ENCODE data around the gene DIAPH2.
A peak's percentile ranks its signal among the peaks of the same experiment; 100 is the strongest.
"Not testable (repeated sequence)": the region's sequence is repeated elsewhere in the genome, so short reads cannot be mapped to it uniquely, and the experiment has no call there.

Gene DIAPH2

GRCh38 chrX:96719161-96719875 is 34.7 kb downstream of the DIAPH2 start:
- DNase-seq = no peak

DNA sequence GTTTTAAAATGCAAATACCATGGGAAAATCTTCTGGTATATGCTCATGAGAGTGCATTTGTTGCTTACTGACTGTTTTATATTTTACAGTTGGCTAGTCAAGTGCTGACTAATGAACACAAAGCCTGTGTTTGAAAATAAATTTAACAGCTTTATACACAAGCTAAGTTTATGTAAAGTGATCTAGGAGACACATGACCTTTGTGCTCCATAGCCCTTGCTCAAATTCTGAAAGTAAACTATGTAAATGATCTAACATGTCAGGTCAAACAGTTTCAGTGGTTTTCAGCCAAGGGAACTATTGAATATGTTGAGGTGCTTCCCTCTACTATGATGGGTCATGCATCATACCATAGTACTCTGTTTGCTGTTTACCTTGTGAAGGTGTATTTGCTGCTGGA is 36.7 kb downstream of the DIAPH2 start:
- DNase-seq = no peak

GRCh38 chrX:96722781-96723180 is 38.1 kb downstream of the DIAPH2 start:
- DNase-seq = peak; percentile 65 to 80

- DNase-seq = no peak
Measured at GRCh38 chrX:96729053-96729452, 44.4 kb downstream of the DIAPH2 start.

DNA sequence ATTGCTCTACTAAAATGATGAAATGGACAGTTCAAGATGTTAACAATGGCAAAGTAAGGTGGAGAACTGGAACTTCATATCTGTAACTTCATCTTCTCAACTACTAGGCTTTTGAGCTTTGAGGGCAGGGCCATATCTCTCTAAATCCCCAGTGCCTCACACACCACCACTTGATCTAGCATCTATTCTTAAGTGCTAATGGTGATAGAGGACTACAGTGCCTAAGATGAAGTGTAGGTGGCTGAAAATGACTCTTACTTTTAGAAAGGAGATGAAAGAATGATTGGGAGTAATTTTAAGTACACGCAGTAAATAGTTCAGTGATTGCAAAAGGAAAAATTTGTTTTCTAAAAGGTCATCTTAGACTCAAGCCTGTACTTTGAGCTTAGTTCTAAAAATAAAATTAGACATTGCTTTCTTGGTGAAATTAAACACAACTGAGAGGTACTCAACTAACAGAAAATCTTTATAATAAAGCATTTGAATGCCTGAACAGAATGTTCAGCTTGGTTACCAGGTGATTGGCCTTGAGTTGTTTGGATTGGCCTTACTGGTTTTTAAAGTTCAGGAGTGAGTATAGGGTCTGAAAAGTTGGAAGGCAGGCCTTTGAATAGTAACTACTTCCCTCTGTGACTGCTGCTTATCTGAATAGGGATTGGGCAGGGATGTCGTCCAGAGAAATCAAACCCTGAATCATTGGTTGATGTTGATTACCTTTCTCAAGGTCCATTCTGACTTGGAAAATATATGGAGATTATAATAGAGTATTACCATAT is 45.4 kb downstream of the DIAPH2 start:
- no peak for DNase-seq

DNA sequence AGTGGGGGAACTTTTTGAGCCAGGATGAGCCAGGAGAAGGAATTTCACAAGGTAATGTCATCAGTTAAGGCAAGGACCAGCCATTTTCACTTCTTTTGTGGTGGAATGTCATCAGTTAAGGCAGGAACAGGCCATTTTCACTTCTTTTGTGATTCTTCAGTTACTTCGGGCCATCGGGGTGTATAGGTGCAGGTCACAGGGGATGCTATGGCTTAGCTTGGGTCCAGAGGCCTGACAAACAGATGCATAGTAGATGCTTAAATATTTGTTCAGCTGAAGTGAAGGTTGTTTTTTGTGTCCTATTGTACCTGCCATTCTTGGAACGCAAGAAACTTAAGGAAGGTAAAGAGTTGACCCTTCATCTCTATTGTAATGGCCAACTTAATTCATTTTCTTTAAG is 46.4 kb downstream of the DIAPH2 start:
- DNase-seq = not testable (repeated sequence)

DNA sequence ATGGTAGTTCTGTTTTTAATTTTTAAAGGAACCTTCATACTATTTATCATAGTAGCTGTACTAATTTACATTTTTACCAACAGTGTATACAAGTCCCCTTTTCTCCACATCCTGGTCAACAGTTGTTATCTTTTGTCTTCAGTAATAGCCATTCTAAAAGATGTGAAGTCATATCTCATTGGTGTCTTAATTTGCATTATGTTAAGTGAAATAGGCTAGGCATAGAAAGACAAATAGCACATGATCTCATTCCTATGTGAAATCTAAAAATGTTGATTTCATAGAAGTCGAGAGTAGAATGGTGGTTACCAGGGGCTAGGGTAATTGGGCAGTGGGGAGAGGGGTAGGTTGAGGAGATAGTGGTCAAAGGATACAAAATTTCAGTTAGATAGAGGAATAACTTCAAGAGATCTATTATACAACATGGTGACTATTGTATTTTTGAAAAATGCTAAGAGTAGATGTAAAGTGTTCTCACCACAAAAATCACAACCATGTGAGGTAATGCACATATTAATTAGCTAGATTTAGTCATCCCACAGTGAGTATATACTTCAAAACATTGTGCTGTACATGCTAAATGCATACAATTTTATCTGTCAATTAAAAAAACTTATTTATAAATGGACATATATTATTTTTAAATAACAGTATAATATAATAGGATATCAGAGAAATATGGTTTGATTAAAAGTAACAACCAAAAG is 58.9 kb downstream of the DIAPH2 start:
- DNase-seq = no peak

DNA sequence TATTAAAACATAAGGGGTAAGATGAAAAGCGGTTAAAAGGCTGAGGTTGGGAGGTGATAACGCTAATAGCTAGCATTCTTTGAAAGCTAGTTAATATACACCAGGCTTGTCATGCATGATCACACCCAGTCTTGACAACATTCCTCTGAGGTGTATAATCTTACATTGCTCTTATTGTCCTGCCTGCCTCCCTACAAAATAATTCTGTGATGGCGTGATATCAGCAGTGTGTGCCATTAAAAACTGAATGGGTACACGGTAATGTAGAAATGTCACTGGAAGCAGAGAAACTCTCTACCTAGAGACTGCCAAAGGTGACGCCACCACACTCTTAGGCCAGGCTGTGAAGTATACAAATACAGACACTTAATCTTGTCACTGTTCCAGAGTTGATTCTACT is 68.1 kb downstream of the DIAPH2 start:
- DNase-seq = no peak

GRCh38 chrX:96753230-96753629 is 68.6 kb downstream of the DIAPH2 start:
- DNase-seq = no peak

- DNase-seq = no peak
Measured at GRCh38 chrX:96756491-96756890, 71.8 kb downstream of the DIAPH2 start.

- DNase-seq = no peak
Measured at GRCh38 chrX:96761566-96761965, 76.9 kb downstream of the DIAPH2 start.

DNA sequence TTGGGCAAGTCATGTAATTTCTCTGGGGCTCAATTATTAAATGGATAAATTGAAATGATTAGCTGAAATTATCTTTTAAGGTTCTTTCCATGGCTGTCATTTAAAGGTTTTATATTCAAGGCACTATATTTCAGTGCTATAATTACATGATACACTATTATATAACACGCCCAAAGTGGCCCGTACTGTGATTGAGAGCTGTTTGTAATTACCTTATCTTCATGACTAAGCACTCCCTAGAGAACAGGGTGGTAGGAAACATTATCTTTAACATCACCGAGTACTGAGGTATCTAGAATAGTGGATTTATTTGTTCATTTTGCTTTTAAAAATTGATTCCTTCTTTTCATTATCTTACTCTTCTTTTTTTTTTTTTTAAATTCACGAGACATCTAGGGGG is 79.0 kb downstream of the DIAPH2 start:
- DNase-seq = no peak

DNA sequence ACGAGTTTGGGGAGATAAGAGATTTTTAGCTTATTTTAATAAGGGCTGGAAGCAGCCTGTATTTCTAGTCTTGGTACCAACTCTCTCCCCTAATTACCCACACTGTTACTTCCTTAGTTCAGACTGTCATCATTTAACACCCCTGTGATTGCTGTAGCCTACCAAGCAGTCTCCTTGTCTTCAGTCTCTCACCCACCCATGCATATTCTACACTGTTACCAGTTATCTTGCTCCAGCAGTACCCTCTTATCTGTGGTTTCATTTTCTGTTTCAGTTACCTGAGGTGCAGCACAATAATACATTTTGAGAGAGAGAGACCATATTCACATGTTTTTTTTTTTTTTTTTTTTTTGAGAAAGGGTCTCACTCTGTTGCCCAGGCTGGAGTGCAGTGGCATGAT is 80.2 kb downstream of the DIAPH2 start:
- DNase-seq = no peak

DNA sequence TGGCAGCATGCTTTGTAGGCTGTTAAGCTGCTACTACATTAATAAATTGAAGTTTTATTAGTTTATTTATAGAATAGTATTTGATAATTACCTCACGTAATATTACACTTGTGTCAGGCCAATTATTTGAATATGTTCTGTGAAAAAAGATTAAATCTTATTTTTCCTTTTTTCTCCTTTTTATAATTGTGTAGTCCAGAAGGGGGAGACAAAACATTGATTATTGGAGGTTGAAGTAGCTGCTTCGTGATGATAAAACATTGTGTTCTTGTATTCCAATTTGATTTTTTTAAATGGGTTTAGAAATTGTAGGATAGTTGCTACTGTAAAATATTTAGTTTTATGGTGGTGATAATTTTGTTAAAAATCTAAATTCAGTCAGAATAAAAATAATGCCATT is 85.7 kb downstream of the DIAPH2 start:
- peak in 1 of 2 donors; percentile 28 for DNase-seq

GRCh38 chrX:96771486-96771885 is 86.8 kb downstream of the DIAPH2 start:
- DNase-seq = peak; percentile 62 to 74

- no peak for DNase-seq
Measured at GRCh38 chrX:96774116-96774515, 89.5 kb downstream of the DIAPH2 start.

GRCh38 chrX:96776966-96777365 is 92.3 kb downstream of the DIAPH2 start:
- no peak for DNase-seq

DNA sequence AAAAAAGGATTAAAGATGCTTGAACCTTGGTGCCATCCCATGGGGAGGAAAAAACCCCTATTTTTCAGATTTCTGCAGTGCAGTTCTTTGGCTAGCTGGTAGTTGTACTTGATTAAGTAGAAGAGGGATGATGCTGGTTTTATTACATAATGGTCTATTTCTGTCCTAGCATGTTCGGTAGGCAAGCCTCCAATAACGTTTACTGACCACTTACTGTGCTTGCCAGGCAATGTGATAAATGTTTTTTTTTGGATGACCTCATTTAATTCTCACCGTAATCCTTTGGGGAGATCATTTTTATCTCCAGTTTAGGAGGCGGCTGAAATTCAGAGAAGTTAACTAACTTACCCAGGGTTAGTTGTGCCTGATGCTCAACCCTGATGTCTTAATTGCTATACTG is 106.9 kb downstream of the DIAPH2 start:
- no peak for DNase-seq

DNA sequence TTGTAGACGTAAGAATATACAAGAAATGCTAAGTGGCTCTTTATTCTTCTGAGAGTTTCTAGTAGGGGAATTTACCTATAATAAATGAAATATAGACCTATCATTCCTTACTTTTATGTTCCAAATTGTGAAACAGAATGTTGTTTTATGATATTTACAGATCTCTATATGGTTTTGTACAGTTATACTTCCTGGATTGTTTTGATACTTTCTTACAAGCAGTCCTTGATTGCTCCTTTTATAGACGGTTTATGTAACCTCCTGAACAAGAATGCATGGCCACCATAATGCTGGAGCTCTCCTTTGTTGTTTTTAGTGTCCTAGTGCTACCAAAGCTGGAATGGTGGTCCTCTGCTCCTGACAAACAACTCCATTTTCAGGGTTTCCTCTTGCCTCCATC is 107.4 kb downstream of the DIAPH2 start:
- no peak for DNase-seq

DNA sequence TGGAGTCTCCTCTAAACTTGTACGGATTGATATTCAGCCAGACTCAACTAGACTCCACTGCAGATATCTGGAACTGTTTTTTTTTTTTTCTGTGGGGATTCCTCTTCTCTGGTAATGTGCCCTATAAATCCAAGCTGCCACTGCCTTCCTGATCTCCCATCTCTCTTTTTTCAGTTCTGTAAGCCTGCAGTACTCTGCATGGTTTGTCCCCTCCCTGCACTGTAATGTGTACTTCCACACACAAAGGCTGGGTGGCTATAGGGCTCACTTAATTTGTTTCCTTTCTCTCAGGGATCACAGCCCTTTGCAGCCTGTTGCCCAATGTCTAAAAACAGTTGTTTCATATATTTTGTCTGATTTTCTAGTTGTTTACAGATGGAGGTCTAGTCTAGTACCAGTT is 114.3 kb downstream of the DIAPH2 start:
- no peak for DNase-seq

DNA sequence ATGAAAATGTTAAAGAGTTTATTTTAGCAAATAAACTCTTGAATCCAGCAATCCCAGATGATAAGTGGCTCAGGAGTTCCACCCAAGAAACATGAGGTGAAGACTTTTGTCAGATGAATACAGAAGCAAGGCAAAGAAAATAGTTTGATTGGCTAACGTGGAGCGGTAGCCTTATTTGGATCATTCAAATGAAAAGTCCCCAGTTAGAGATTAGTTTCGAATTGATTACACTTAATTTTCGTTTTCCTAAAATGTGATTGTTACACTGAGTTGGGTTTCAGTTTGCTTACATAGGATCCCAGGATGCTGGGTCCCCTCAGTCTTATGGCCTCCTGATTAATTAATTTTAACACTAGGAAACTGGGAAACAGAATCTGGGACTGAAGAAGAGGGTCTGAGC is 122.7 kb downstream of the DIAPH2 start:
- no peak for DNase-seq

DNA sequence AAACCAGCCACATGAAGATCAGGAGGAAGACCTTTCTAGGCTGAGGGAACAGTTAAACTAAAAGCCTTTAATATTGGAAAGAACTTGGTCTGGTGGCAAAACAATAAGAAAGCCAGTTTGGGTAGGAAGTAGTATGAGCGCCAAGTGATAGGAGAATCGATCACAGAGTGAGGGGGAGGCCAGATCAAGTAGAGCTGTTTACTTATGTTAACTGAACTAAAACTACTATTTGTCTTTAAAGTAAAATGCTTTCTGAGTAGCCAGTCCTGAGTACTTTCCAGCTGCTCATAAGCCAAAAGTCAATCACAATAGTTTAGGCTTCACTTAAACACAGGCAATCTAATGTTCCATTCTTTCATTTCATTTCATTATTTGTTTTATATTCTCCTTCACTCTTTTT is 136.3 kb downstream of the DIAPH2 start:
- DNase-seq = no peak

- no peak for DNase-seq
Measured at GRCh38 chrX:96824166-96824565, 139.5 kb downstream of the DIAPH2 start.

- DNase-seq = no peak
Measured at GRCh38 chrX:96833333-96833732, 148.7 kb downstream of the DIAPH2 start.
